NCI-H1092 (cell line): ENCODE results near the gene SLC48A1.
"Not testable (repeated sequence)": the region's sequence is repeated elsewhere in the genome, so short reads cannot be mapped to it uniquely, and the experiment has no call there.

Experiments
- DNase-seq: peaks from one replicate; lab custom pipeline; 2025; lab: John Stamatoyannopoulos, UW

Gene SLC48A1

DNA sequence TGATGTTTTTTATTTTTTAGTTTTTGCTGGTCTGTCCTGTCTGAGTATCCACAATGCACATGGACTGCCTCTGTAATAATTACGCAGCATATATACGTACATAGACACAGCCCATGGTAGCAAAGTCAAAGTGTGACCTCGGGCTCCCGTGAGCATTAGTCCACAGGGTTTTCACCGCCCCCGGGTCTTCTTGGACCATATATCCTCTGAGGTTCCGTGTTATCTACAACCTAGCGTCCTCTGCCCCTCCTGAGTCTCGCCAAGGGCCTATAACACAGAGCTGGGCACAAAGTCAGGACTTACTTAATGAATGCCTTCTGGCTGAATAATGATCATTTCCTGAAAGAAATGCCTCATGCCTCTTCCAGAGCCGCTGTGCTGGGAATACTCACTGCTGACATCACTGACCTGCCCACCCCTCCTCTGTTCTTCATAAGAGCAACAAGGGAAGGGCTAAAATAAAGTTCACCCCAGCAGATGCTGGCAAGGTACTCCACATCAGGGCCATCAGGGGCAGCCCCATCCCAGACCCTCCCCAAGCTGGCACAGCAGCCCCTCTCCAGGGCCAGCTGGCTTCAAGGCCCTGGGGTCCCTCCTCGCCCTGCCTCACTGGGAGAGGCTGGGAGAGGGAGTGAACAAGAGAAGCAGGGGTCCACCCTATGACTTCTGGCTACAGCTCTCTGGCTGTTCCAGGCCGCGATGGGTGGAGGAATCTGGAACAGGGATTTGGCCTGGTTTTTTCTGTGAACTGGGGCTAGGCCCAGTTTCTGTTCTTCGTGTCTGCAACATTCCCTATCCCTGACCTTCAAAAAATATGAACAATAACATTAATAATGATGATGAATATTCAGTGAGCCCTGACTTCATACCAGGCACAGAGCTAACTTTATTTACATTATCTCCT lies 38.8 kb downstream of the SLC48A1 start:
- no peak for DNase-seq

DNA sequence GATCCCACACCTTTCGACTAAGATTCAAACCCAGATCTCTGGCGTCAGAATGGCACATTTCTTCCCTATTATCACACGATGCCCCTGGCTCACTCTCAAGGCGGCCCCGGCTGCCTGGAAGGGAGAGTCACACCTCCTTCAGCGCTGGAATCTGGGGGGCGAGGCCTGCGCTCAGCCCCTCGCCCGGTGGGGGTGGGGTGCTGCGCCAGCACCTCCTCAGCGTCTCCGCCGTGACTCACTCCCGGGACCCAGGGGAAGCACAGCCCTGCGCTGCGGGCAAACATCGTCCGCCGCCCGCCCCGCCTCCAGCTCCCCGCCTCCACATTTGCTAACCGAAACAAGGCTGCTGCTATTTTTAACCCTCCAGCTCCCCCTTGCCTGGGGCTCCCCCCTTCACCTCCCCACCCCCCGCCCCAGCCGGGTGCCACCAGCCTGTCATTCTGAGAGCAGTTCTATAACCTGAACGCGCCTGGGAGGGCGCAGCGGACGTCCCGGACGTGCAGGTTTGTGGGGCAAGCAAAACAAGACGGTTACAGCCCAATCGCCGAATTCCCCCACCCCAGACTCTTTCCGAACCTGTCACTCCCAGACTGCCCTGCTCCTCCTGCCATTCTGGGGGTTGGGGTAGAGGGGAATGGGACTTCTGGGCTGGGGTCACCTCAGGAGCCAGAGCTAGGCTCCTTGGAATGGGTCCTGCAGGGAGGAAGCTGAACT lies 39.9 kb downstream of the SLC48A1 start:
- DNase-seq: no peak

DNA sequence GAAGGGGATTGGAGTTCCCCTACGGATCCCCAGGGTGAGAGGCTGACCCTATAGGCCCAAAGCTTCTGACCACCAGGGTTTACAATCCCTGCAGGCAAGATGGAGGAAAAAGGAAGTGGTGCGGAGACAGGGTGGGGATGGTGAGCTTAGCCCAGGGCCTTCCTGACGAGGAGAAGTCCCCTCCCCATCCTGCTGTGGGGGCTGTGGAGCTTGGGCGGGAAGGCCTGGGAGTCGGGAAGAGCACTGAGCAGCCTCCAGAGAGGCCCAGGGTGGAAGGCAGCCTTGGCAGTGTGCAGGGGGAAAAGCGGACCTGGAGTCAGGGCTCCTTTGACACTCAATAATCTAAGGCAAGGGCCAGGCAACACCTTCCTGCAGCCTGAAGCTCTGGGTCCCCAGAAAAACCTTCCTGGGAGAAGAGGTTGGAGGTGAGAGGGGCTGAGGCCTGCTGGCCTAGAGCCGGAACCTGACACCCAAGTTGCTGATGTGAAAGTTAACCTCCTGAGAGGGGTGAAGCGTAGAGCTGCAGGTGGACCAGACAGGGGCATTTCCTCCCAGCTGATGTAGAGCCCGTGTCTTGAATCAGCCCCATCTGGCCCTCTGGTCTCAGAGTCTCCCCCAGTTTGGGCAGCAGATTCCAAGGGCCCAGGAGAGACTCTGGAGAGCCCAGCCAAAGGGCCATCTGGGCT lies 40.6 kb downstream of the SLC48A1 start:
- no peak for DNase-seq

DNA sequence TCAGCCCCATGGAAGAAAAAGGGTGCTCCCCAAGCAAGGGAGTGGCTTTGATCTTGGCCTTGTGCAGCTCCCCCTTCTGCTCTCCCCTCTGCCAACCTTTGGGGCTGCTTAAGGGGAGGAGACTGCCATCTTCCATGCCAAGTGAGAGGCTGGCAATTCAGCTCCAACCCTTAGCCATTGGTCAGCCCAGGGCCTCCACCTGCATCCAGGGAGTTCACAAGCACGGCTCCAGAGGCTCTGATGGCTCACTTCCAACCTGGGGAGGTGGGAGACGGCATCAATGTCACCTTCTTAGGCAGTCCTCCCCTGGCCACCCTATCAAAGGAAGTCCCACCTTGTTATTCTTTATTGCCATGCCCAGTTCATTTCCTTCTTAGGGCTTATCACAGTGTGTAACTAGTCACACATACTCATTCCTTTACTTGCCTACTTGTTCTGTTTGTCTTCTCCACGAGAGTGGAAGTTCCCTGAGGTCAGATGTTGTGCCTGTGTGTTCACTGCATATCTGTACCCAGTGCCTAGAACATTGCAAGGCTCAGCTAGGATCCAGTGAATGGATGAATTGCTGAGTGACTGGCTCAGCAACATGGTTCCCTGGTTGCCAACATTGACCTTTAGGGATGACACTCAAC lies 41.6 kb downstream of the SLC48A1 start:
- DNase-seq: no peak

DNA sequence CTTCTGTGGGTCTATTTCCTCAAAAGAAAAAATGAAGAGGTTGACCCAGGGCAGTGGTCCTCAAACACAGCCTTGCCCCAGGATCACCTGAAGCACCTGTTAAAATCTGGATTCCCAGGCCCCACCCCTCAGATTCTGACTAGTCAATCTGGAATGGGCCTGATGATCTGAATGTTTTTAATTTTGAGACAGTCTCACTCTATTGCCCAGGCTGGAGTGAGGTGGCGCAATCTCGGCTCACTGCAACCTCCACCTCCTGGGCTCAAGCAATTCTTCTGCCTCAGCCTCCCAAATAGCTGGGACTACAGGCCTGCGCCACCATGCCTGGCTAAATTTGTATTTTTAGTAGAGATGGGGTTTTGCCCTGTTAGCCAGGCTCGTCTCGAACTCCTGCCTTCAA lies 42.4 kb downstream of the SLC48A1 start:
- DNase-seq: not testable (repeated sequence)

DNA sequence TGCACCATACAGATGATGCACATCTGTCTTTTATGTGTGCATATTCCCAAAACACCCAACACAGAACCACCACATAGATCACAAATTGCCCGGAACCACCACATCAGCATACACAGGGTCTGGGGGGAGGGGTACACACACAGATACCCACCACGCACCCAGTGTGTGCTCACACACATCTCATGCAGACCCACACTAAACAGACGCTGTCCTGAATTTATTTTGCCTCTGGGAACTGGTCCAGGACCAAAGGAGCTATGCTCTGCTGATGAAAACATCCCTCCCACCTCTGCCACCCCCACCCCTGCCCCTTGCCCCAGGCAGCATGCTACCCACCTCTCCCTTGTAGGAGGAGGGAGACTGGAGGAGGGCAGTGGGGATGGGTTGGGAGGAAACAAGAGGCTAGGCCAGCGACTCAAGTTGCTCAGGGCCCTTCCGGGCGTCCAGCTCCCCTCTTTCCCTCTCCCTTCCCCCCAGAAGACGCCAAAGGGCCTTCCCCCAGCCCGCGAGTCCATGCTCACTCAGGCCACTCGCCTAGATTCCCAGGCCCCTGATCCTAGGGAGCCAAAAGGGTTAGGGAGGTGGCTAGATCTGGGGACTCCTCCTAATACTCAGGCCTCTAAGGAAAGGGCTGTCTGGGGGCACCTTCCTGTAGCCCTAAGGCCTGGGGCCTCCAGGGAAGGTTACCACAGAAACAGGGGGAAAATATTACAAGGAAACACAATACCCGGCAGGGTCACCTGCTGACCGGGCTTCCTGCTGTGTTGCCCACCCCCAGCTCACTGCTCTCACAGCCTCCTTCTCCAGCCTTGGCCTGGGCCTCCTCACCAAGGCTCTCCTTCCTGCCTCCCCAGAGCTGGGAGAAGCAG lies 43.6 kb downstream of the SLC48A1 start:
- DNase-seq: no peak

DNA sequence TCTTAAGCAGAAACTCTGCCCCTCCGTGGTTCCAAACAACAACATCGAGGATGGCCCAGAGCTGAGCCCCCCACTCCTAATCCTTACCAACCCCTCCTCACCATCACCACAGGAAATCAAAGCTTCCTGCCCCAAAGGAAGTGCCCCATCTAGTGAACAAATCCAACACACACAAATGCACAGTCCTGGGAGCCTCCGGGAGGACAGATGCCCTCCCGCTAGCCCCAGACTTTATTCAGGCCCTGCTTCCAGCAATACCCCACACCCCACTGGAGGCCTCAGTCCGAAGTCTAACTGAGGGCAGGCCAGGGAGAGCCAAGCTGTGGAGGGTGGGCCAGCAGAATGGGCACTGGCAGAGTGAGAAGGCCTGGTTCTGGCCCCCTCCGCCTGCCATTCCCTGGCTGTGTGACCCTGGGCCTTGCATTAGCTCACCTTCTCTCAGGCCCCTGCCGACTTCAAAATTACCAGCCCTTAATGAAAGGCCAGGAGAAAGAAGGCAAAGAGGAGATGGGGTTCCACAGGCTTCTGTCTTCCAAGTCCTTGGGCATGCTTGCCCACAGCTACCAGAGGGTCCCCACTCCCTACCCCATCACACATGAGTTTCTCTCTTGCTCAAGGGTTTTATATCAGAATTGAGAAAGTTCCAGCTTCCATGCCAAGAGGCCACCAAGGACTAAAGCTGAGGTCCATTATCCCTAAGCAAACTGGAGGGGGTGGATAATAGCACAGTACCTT lies 44.4 kb downstream of the SLC48A1 start:
- DNase-seq: no peak

DNA sequence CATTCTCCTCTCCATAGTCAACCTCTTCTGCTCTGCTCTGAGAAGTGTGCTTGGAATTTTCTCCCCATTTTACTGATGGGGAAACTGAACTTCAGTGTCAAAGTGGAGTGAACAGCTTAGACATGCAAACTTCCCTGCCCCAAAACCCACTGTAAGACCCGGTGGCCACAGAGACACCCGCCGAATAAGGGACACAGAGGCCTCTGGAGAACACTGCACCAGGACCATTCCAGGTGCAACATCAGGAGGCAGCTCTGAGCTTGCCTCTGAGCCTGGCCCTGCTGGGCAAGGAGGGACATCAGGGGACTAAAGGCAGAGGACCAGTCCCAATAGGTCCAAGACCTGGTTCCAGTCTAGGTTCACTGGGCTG lies 45.0 kb downstream of the SLC48A1 start:
- no peak for DNase-seq

DNA sequence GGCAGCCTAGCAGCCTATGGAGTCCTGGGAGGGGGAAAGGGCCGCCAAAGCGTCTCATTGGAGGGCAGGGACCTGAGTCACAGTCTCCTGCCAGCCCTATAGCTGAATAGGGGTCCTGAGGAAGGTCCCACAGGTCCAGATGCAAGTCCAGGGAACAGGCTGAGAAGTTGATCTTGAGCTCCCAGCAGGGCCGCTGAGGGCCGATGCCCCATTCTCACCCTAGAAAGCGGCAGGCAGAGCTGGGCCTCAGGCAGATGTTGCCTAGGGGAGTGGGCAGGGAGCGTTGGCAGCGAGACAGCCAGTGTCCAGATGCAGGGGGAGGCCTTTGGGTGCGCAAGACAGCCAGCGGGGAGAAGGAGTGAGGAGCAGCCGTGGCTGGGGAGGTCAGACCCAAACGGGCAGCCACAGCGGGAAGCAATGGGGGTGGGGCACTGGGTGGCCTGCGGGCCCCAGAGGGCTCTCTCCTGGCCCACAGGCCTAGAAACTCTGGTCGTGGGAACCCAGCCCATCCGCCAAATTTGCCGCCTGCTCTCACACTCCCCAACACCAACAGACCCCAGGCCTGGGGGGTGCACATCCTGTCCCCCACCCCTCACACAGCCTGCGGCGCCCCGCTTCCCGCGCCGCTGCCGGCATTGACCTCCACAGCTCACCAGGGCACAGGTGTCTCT lies 45.6 kb downstream of the SLC48A1 start:
- DNase-seq: no peak

DNA sequence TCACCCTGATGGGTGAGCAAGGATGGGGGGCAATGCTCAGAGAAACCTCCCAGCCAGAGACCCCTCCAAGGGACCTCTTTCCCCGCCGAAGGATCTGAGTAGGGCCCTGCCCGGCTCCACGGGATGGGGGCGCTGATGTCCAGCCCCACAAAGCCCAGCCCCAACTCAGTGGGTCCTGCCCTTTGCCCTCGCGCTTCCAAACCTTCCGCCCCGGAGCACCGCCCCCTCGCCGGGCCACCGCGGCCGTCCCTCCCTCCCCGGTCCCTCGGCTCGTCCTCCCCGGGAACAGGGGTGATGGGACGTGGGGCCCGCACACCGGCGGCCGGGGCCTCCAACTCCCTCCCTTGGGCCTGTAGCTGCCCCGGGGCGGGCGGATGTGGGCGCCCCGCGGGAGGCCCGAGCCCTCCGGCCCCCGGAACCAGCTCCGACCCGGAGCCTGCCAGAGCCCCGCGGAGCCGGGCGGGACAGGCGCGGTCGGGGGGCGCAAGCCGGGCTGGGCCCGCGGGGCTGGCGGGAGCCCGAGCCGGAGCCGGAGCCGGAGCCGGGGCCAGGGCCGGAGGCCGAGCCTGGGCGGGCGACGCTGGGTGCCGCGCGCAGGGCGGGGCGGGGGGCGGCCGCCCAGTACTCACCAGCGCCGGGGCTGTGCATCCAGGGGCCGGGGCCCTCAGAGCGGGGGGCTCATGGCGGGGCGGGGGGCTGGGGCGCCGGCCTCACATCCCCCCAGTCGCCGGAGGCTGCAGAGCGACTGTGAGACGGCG lies 46.3 kb downstream of the SLC48A1 start:
- no peak for DNase-seq

DNA sequence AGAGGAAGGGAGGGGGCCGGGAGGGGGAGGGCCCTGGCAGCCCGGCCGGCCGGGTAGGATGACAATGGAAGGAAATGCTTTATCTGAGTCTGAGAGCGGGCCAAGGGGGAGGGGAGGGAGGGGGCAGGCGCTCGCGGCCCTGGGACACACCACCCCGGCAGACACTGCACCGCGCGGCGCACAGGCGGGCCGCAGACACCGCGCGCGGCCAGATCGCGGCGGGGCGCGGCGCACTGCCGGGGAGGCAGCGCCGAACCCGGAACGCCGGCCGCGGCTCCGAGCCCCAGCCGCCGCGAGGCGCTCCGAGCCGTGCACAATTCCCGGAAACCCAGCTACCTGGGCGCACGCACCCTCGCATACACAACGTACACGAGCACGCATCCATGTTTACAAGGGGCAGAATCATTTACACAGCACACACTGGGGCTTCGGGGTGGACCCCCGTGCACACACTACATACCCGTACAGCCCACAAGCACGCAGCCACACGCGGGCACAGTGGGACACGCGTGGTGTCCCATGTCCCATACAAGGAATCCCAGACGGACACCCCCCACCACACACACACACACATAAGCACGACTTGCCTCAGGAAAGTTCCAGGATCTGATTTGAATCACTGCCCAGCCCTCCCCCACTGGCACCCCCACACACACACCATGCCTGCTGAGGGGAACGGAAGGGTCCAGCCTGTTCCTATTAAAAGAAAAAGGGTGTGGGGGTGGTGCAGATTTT lies 47.0 kb downstream of the SLC48A1 start, which contains the start of gene HDAC7:
HDAC7 (minus strand) TSS at position 8 of the 735 bp plus-strand sequence. CDS start 118 bp downstream, outside the sequence.
- DNase-seq: peak; percentile 68

DNA sequence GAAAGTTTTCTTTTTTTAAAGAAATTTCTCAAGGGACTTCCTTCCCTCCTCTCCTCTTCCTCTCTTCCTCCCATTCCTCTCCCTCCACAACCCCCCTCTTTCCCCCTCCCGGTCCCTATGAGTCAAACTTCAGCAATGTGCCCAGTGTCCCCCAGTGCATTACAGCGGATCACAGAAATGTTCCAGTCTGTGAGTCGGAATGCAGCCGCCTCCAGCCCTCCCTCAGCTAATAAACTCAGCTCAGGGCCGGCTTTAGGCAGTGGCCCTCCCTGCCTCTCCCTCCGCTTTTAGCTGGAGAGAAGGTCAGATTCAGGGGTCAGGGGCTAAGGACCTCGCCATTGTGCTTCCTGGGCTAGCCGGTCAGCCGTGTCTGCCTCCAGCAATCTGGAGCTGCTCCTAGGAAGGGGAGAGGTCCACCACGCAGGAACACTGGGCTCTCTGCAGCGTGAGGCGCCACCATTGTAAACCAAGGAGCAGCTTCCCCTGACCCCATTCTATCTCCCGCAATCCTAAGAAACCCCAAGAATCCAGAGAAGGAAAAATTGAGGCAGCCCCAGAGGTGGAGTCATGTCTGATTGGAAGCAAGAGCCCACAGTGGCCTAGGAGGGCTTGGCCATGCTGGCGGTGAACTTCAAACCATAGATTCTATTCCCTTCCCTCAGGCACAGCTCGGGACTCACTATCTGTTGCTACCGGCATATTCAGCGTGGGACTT lies 47.8 kb downstream of the SLC48A1 start:
- DNase-seq: no peak

DNA sequence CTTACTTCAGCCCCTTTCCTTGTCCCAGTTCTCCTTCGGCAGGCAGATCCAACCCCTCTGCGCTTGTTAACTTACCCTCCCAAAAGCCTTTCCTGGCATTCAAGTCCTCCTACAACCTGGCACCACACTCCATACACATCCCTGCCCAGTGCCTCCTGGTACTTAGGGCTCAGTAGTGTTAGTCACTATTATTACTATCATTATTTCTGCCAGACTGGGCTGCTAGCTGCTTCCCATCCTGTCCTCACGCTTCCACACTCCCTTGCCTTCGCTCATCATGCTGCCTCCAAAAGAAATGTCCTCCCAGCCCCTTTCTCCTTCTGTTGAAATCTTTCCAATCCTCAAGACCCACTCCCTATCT lies 48.3 kb downstream of the SLC48A1 start:
- no peak for DNase-seq

DNA sequence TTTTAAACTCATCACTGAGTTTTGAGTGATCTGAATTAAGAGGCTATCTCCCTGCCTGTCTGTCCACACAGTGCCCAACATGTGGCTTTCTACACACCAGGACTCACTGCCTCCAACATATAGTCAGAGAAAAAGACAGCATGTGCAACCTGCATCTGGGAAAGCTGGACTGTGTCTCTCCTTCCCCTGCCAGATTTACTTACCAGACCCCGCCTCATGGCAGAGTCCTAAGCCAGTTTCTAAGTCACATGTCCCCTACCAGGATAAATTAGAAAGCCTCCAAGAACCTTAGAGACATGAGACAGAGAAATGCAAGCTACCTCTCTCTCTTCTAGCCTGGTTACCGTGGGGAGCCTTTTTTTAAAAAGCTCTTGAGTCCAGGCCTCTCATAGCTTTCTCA lies 49.4 kb downstream of the SLC48A1 start:
- DNase-seq: no peak

DNA sequence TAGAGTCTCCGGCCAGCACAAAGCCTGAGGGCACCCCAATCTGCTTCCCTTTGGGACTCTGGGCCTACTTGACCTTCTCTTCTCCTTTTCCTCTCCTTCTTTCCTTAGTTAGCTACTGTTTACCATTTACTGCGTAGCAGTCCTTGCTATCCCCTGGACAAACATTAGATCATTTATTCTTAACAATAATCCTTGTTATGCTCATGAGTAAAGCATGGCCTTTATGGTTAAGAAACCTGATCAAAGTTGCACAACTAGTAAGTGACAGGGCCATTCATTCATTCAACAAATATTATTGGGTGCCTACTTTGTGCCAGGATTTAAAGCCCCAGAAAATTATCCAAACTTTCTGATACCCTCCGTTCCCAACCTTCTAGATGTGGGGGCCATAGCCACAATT lies 49.8 kb downstream of the SLC48A1 start:
- no peak for DNase-seq

DNA sequence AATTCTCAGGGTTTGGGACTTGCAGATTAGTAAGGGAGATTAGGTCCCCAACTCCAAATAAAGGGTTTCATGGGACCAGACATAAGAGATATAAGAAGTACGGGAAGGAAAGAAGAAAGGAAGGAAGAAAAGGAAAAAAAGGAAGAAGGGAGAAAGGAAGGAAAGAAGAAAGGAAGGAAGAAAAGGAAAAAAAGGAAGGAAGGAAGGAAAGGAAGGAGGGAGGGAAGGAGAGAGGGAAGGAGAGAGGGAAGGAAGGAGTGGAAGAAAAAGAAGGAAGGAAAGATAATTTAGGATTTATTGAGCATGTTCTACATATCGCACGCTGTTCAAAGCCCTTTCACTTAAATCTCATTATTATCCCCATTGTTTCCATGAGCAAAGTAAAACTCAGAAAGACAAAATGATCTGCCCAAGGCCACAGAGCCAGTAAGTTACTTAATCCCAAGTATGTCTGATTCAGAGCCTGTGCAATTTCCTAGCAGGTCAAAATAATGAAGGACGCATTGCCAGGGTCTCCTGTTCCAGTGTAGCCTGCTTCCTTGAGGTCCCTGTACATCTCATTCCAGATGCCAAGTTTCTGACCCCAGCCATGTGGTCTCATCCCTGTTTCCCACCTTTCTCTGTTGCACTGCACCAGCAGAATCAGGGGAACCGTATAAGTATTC lies 50.5 kb downstream of the SLC48A1 start:
- no peak for DNase-seq

DNA sequence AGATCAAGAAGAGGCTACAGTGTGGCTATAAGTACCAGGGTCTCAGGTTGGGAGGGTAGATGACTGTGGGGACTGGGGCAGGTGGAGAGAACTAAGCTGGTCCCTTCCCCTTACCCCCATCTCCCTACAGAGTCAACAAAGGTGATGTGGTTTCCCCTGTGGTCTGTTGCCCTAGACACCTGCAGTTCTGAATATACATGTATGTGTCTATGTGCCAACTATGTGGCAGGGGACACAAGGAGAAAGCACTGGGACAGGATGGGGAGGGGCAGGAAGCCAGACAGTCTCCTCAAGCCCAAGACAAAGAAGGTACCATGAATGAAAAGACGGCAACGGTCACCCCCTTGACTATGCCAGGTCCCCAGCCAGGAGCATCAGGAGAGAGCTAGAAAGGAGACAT lies 51.2 kb downstream of the SLC48A1 start:
- DNase-seq: no peak
